ENCODE measurements around the gene WBP11. TPM values are rescaled to one million over a fixed set of nuclear protein-coding genes. Genes with fewer than 3 reads are reported as not detected.

The WBP11 gene
- total RNA-seq, 1 experiment from 2014 or later = 47.3 TPM

DNA sequence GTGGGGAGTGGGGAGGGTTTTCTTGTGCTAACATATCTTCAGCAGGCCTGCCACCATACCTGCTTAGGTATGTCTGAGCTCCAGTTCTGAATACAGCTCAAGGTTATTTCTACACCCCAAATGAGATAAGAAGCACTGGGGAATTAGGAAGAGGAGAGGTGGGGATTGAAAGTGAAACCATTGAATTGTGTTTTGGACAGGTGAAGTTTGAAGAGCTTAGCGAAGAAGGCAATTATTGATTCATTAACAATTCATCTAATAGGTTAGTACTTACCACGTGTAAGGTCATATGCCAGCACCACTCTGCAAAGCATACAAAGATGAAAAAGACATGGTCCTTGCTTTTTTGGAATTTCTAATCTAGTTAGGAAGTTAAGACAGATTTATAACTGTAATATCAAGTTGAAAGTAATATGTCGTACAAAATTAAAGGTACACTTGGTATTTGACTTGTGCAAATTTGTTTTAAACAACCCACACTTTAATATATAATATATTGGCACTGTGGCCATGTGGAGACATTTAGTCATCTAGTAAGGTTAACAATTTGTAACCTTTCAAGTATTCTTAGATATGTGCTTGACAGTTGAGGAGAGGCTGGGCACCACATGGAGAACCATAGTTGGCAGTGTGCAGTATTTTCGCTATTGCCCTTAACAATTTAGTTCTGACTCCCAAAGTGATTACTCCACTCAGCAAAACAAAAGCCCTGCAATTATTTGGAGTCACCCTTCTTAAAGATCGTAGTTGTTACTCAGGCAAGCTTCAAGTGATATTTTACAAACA lies 7.1 kb upstream of the WBP11 start:
- ChIA-PET POLR2A (no interaction called here), CTCF (interaction anchor here (1.5 kb wide), 1 partner anchor 185 kb away, joined by 7 read pairs; no protein-coding TSS in a partner anchor)
- Histone ChIP-seq H3K36me3 (ENCODE audit: control insufficient read depth, insufficient read depth, low read length) (no peaks in the 10 kb centered on the region), H3K27ac (ENCODE audit: low read length) (no peak overlapping the region), H3K9me3 (ENCODE audit: control insufficient read depth, insufficient read depth, low read depth, low read length) (no peaks in the 10 kb centered on the region), H3K4me3 (ENCODE audit: low read depth in 2 of 2, low read length in 2 of 2) (no peak overlapping the region), H3K27me3 (ENCODE audit: control insufficient read depth, insufficient read depth, low read length) (no peaks in the 10 kb centered on the region), H3K4me1 (ENCODE audit: control insufficient read depth, insufficient read depth, low read length) (no peaks in the 10 kb centered on the region)
- ATAC-seq (no peak), DNase-seq (ENCODE audit: low read depth, low spot score) (no peak)
- in situ Hi-C loops (cut with HindIII; ENCODE audit: low pct_unique_long_range_greater_than_20kb, low sequenced_read_pairs) (no loop called here), intact Hi-C loops (cut with micrococcal nuclease; ENCODE audit: unreplicated experiment) (loop anchor here (2.0 kb wide), 1 partner anchor 184 kb away; no protein-coding TSS in a partner anchor)
- TF ChIP-seq TCF7L2 (IDR thresholded peaks at IDR 0.05; ENCODE audit: low read depth, low read length) (no peak), SIN3A (IDR thresholded peaks at IDR 0.05; ENCODE audit: borderline replicate concordance, insufficient read depth, low read depth, low read length) (no peak), POLR2AphosphoS5 (IDR thresholded peaks at IDR 0.05; ENCODE audit: low read depth, low read length) (no peak)
- TF ChIP-seq, protein P1, sequence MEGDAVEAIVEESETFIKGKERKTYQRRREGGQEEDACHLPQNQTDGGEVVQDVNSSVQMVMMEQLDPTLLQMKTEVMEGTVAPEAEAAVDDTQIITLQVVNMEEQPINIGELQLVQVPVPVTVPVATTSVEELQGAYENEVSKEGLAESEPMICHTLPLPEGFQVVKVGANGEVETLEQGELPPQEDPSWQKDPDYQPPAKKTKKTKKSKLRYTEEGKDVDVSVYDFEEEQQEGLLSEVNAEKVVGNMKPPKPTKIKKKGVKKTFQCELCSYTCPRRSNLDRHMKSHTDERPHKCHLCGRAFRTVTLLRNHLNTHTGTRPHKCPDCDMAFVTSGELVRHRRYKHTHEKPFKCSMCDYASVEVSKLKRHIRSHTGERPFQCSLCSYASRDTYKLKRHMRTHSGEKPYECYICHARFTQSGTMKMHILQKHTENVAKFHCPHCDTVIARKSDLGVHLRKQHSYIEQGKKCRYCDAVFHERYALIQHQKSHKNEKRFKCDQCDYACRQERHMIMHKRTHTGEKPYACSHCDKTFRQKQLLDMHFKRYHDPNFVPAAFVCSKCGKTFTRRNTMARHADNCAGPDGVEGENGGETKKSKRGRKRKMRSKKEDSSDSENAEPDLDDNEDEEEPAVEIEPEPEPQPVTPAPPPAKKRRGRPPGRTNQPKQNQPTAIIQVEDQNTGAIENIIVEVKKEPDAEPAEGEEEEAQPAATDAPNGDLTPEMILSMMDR (IDR thresholded peaks at IDR 0.05) = no peak
- TF ChIP-seq, protein P2, sequence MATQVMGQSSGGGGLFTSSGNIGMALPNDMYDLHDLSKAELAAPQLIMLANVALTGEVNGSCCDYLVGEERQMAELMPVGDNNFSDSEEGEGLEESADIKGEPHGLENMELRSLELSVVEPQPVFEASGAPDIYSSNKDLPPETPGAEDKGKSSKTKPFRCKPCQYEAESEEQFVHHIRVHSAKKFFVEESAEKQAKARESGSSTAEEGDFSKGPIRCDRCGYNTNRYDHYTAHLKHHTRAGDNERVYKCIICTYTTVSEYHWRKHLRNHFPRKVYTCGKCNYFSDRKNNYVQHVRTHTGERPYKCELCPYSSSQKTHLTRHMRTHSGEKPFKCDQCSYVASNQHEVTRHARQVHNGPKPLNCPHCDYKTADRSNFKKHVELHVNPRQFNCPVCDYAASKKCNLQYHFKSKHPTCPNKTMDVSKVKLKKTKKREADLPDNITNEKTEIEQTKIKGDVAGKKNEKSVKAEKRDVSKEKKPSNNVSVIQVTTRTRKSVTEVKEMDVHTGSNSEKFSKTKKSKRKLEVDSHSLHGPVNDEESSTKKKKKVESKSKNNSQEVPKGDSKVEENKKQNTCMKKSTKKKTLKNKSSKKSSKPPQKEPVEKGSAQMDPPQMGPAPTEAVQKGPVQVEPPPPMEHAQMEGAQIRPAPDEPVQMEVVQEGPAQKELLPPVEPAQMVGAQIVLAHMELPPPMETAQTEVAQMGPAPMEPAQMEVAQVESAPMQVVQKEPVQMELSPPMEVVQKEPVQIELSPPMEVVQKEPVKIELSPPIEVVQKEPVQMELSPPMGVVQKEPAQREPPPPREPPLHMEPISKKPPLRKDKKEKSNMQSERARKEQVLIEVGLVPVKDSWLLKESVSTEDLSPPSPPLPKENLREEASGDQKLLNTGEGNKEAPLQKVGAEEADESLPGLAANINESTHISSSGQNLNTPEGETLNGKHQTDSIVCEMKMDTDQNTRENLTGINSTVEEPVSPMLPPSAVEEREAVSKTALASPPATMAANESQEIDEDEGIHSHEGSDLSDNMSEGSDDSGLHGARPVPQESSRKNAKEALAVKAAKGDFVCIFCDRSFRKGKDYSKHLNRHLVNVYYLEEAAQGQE (IDR thresholded peaks at IDR 0.05; ENCODE audit: insufficient read depth in 1 of 2, low read depth in 2 of 2, low read length in 1 of 2) = no peak
- no TSS peak for BruUV-seq (replicated peaks)

DNA sequence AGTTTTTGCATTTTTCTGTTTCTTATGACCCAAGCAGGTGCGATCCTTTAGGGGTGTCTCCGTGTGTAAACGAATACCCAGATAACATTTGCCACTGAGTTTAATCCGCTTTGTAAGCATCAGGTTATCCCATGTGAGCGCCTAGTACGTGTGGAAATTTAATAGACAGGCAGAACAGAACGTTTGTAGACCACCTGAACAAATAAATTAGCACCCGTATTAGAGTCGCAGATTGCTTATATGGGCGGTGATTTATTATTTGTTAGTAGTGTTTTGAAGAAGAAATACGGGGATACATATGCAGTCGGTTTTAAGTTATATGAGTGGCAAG lies 517 bp upstream of the WBP11 start:
- peak; percentile 42 for ATAC-seq
- H3K4me3 ChIP-seq (ENCODE audit: low read depth in 2 of 2, low read length in 2 of 2) = peak overlapping the region; percentile 94 to 98
- CTCF ChIA-PET = no interaction called here
- no peaks in the 10 kb centered on the region; the same call in 1 of the 2 replicates for H3K4me1 ChIP-seq (ENCODE audit: control insufficient read depth, insufficient read depth, low read length)
- POLR2A ChIA-PET = interaction anchor here (0.6 kb wide), 1 partner anchor 14 kb away, joined by 3 read pairs; no protein-coding TSS in a partner anchor
- no peak for DNase-seq (ENCODE audit: low read depth, low spot score)
- BruUV-seq (replicated peaks) = no TSS peak
- TF ChIP-seq TCF7L2 (IDR thresholded peaks at IDR 0.05; ENCODE audit: low read depth, low read length) = no peak
- no peak for TF ChIP-seq SIN3A (IDR thresholded peaks at IDR 0.05; ENCODE audit: borderline replicate concordance, insufficient read depth, low read depth, low read length)
- TF ChIP-seq, protein P2 (IDR thresholded peaks at IDR 0.05; ENCODE audit: insufficient read depth in 1 of 2, low read depth in 2 of 2, low read length in 1 of 2) = no peak
- TF ChIP-seq, protein P1 (IDR thresholded peaks at IDR 0.05) = no peak
- no peak for TF ChIP-seq POLR2AphosphoS5 (IDR thresholded peaks at IDR 0.05; ENCODE audit: low read depth, low read length)
- H3K9me3 ChIP-seq (ENCODE audit: control insufficient read depth, insufficient read depth, low read depth, low read length) = no peaks in the 10 kb centered on the region
- peaks cover 25% of the 10 kb centered on the region for H3K36me3 ChIP-seq (ENCODE audit: control insufficient read depth, insufficient read depth, low read length)
- in situ Hi-C loops (cut with HindIII; ENCODE audit: low pct_unique_long_range_greater_than_20kb, low sequenced_read_pairs) = no loop called here
- intact Hi-C loops (cut with micrococcal nuclease; ENCODE audit: unreplicated experiment) = no loop called here
- no peaks in the 10 kb centered on the region for H3K27me3 ChIP-seq (ENCODE audit: control insufficient read depth, insufficient read depth, low read length)
- peak overlapping the region; percentile 95 for H3K27ac ChIP-seq (ENCODE audit: low read length)

Data from Panc1 (cell line).